WTC11 (cell line): ENCODE measurements around the gene ZKSCAN1. TPM values are rescaled to one million over a fixed set of nuclear protein-coding genes. Genes with fewer than 3 reads are reported as not detected.

Experiments
- ATAC-seq: fragments of 200-7000 bp; cut with Tn5 transposase; 2 replicates; pipeline ENCODE4 v1.10.0; 2021; ENCODE audit warnings: mild to moderate bottlenecking, moderate library complexity
- CTCF ChIA-PET: fragments of 300-600 bp; sonication (Branson Sonifier 250); formaldehyde crosslinking; loops from one replicate; lab custom pipeline; 2021; ENCODE audit warnings: antibody characterized with exemption; lab: Charles Lee
- POLR2A ChIA-PET: fragments of 350-600 bp; sonication (Branson Sonifier 250); formaldehyde crosslinking; loops from one replicate; lab custom pipeline; 2021; ENCODE audit warnings: antibody characterized with exemption; lab: Charles Lee
- DNase-seq: peaks from one replicate; pipeline ENCODE4 v3.0.0; 2021; ENCODE audit warnings: low spot score
- H3K27ac Mint-ChIP-seq: 2 replicates; pipeline ENCODE4 v1.8.0; 2021; ENCODE audit warnings: mixed read lengths
- H3K27me3 Mint-ChIP-seq: 2 replicates; pipeline ENCODE4 v1.8.0; 2021; ENCODE audit warnings: low read depth, mild to moderate bottlenecking, moderate library complexity, mixed read lengths
- H3K36me3 Mint-ChIP-seq: 2 replicates; pipeline ENCODE4 v1.8.0; 2021; ENCODE audit warnings: mixed read lengths
- H3K4me1 Mint-ChIP-seq: 2 replicates; pipeline ENCODE4 v1.8.0; 2022; ENCODE audit warnings: mixed read lengths
- H3K4me3 Mint-ChIP-seq: 2 replicates; pipeline ENCODE4 v1.8.0; 2021; ENCODE audit warnings: mild to moderate bottlenecking, moderate library complexity, mixed read lengths
- H3K9me3 Mint-ChIP-seq: 2 replicates; pipeline ENCODE4 v1.8.0; 2021; ENCODE audit warnings: mixed read lengths
- AR ChIP-seq: fragments of 250-450 bp; sonication (Bioruptor Pico); IDR thresholded peaks from 2 replicates; pipeline ENCODE4 v1.9.0; 2021; ENCODE audit warnings: mild to moderate bottlenecking
- CREB1 ChIP-seq: sonication (generic); formaldehyde crosslinking; IDR thresholded peaks from 2 replicates; pipeline ENCODE4 v1.8.0; 2023; ENCODE audit warnings: mild to moderate bottlenecking, missing genetic modification reagents
- FOXP1 ChIP-seq: sonication (generic); formaldehyde crosslinking; IDR thresholded peaks from 2 replicates; pipeline ENCODE4 v1.8.0; 2022; ENCODE audit warnings: missing genetic modification reagents, mild to moderate bottlenecking, moderate library complexity, borderline replicate concordance
- GTF2I ChIP-seq: fragments of 250-450 bp; sonication (Bioruptor Pico); conservative IDR thresholded peaks from 2 replicates; pipeline ENCODE4 v1.4.0; 2021; ENCODE audit warnings: mild to moderate bottlenecking
- IRF1 ChIP-seq: sonication (generic); formaldehyde crosslinking; IDR thresholded peaks from 2 replicates; pipeline ENCODE4 v1.8.0; 2023; ENCODE audit warnings: missing genetic modification reagents
- IRF2 ChIP-seq: sonication (generic); formaldehyde crosslinking; IDR thresholded peaks from 2 replicates; pipeline ENCODE4 v1.8.0; 2022; ENCODE audit warnings: low read depth, missing genetic modification reagents, borderline replicate concordance
- JUN ChIP-seq: sonication (generic); formaldehyde crosslinking; IDR thresholded peaks from 2 replicates; pipeline ENCODE4 v1.8.0; 2023; ENCODE audit warnings: mild to moderate bottlenecking, missing genetic modification reagents
- NR1H2 ChIP-seq: sonication (generic); formaldehyde crosslinking; IDR thresholded peaks from 2 replicates; pipeline ENCODE4 v1.9.0; 2021; ENCODE audit warnings: mild to moderate bottlenecking, moderate library complexity, missing genetic modification reagents
- NR2C2 ChIP-seq: sonication (generic); formaldehyde crosslinking; IDR thresholded peaks from 2 replicates; pipeline ENCODE4 v1.8.0; 2022; ENCODE audit warnings: mild to moderate bottlenecking, missing genetic modification reagents
- SP1 ChIP-seq: sonication (generic); formaldehyde crosslinking; conservative IDR thresholded peaks from 2 replicates; pipeline ENCODE4 v1.8.1; 2022; ENCODE audit warnings: missing genetic modification reagents
- ZNF121 ChIP-seq: sonication (generic); formaldehyde crosslinking; IDR thresholded peaks from 2 replicates; pipeline ENCODE4 v1.8.0; 2023; ENCODE audit warnings: missing genetic modification reagents
- ZNF138 ChIP-seq: sonication (generic); formaldehyde crosslinking; conservative IDR thresholded peaks from 2 replicates; pipeline ENCODE4 v1.8.1; 2022; ENCODE audit warnings: mild to moderate bottlenecking, moderate library complexity, missing genetic modification reagents
- ZNF416 ChIP-seq: fragments of 250-450 bp; sonication (Bioruptor Pico); IDR thresholded peaks from 2 replicates; pipeline ENCODE4 v1.9.0; 2021; ENCODE audit warnings: mild to moderate bottlenecking, inconsistent platforms
- ZNF512 ChIP-seq: sonication (generic); formaldehyde crosslinking; IDR thresholded peaks from 2 replicates; pipeline ENCODE4 v1.8.1; 2022; ENCODE audit warnings: missing genetic modification reagents, borderline replicate concordance
- total RNA-seq: library from RNA; stranded (reverse); gene quantifications from 3 replicates; pipeline ENCODE4 v1.2.3, GENCODE V29; 2021
- TF ChIP-seq, protein P1 (sequence below): sonication (generic); formaldehyde crosslinking; IDR thresholded peaks from 2 replicates; pipeline ENCODE4 v1.8.1; 2023; ENCODE audit warnings: mild to moderate bottlenecking, missing genetic modification reagents, moderate library complexity
- TF ChIP-seq, protein P2 (sequence below): sonication (generic); formaldehyde crosslinking; IDR thresholded peaks from 2 replicates; pipeline ENCODE4 v1.8.1; 2022; ENCODE audit warnings: low read depth, mild to moderate bottlenecking, moderate library complexity, missing genetic modification reagents, borderline replicate concordance
- TF ChIP-seq, protein P3 (sequence below): sonication (generic); formaldehyde crosslinking; IDR thresholded peaks from 2 replicates; pipeline ENCODE4 v1.8.1; 2022; ENCODE audit warnings: low read depth, missing genetic modification reagents, borderline replicate concordance
- TF ChIP-seq, protein P4 (sequence below): fragments of 200-600 bp; IDR thresholded peaks from 2 replicates; pipeline ENCODE4 v1.8.0; 2022; ENCODE audit warnings: antibody characterized with exemption
- TF ChIP-seq, protein P5 (sequence below): sonication (generic); formaldehyde crosslinking; IDR thresholded peaks from 2 replicates; pipeline ENCODE4 v1.8.0; 2022; ENCODE audit warnings: mild to moderate bottlenecking, missing genetic modification reagents

ZKSCAN1 gene
- total RNA-seq, 1 experiment from 2014 or later: 46.6 TPM

GRCh38 chr7:100016215-100016901 lies 962 bp downstream of the ZKSCAN1 start (continued):
- TF ChIP-seq, protein P1, sequence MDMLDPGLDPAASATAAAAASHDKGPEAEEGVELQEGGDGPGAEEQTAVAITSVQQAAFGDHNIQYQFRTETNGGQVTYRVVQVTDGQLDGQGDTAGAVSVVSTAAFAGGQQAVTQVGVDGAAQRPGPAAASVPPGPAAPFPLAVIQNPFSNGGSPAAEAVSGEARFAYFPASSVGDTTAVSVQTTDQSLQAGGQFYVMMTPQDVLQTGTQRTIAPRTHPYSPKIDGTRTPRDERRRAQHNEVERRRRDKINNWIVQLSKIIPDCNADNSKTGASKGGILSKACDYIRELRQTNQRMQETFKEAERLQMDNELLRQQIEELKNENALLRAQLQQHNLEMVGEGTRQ: no peak
- TF ChIP-seq NR1H2 (CRISPR knock-in tag): no peak

GRCh38 chr7:100017300-100017699 lies 1.9 kb downstream of the ZKSCAN1 start:
- CTCF ChIA-PET: interaction anchor here (1.6 kb wide), 1 partner anchor 104 kb away, joined by 5 read pairs; no protein-coding TSS in a partner anchor
- H3K9me3 Mint-ChIP-seq: no peaks in the 10 kb centered on the region
- H3K4me3 Mint-ChIP-seq: peak overlapping the region; percentile 29
- TF ChIP-seq CREB1 (no peak), IRF2 (no peak), ZNF416 (CRISPR knock-in tag) (no peak), AR (CRISPR knock-in tag) (no peak), JUN (CRISPR knock-in tag) (no peak), ZNF138 (CRISPR knock-in tag) (no peak), GTF2I (CRISPR knock-in tag) (no peak), SP1 (CRISPR knock-in tag) (no peak), FOXP1 (CRISPR knock-in tag) (no peak), NR2C2 (CRISPR knock-in tag) (no peak), IRF1 (CRISPR knock-in tag) (no peak), ZNF121 (CRISPR knock-in tag) (no peak), ZNF512 (CRISPR knock-in tag) (no peak)
- TF ChIP-seq, protein P2, sequence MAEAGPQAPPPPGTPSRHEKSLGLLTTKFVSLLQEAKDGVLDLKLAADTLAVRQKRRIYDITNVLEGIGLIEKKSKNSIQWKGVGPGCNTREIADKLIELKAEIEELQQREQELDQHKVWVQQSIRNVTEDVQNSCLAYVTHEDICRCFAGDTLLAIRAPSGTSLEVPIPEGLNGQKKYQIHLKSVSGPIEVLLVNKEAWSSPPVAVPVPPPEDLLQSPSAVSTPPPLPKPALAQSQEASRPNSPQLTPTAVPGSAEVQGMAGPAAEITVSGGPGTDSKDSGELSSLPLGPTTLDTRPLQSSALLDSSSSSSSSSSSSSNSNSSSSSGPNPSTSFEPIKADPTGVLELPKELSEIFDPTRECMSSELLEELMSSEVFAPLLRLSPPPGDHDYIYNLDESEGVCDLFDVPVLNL: no peak
- TF ChIP-seq, protein P3, sequence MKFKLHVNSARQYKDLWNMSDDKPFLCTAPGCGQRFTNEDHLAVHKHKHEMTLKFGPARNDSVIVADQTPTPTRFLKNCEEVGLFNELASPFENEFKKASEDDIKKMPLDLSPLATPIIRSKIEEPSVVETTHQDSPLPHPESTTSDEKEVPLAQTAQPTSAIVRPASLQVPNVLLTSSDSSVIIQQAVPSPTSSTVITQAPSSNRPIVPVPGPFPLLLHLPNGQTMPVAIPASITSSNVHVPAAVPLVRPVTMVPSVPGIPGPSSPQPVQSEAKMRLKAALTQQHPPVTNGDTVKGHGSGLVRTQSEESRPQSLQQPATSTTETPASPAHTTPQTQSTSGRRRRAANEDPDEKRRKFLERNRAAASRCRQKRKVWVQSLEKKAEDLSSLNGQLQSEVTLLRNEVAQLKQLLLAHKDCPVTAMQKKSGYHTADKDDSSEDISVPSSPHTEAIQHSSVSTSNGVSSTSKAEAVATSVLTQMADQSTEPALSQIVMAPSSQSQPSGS (CRISPR knock-in tag): no peak
- TF ChIP-seq, protein P4, sequence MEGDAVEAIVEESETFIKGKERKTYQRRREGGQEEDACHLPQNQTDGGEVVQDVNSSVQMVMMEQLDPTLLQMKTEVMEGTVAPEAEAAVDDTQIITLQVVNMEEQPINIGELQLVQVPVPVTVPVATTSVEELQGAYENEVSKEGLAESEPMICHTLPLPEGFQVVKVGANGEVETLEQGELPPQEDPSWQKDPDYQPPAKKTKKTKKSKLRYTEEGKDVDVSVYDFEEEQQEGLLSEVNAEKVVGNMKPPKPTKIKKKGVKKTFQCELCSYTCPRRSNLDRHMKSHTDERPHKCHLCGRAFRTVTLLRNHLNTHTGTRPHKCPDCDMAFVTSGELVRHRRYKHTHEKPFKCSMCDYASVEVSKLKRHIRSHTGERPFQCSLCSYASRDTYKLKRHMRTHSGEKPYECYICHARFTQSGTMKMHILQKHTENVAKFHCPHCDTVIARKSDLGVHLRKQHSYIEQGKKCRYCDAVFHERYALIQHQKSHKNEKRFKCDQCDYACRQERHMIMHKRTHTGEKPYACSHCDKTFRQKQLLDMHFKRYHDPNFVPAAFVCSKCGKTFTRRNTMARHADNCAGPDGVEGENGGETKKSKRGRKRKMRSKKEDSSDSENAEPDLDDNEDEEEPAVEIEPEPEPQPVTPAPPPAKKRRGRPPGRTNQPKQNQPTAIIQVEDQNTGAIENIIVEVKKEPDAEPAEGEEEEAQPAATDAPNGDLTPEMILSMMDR: no peak
- TF ChIP-seq, protein P5, sequence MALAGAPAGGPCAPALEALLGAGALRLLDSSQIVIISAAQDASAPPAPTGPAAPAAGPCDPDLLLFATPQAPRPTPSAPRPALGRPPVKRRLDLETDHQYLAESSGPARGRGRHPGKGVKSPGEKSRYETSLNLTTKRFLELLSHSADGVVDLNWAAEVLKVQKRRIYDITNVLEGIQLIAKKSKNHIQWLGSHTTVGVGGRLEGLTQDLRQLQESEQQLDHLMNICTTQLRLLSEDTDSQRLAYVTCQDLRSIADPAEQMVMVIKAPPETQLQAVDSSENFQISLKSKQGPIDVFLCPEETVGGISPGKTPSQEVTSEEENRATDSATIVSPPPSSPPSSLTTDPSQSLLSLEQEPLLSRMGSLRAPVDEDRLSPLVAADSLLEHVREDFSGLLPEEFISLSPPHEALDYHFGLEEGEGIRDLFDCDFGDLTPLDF (CRISPR knock-in tag): no peak
- TF ChIP-seq, all 79 proteins: peak for 0
- POLR2A ChIA-PET: no interaction called here
- H3K27me3 Mint-ChIP-seq: no peaks in the 10 kb centered on the region
- peak overlapping the region; percentile 70 for H3K27ac Mint-ChIP-seq
- peaks cover 24% of the 10 kb centered on the region for H3K4me1 Mint-ChIP-seq
- ATAC-seq (no peak), DNase-seq (no peak)
- peaks cover 6% of the 10 kb centered on the region for H3K36me3 Mint-ChIP-seq
